SK-N-SH (cell line): ENCODE data around the gene SPACA7.
"Not testable (repeated sequence)": the region's sequence is repeated elsewhere in the genome, so short reads cannot be mapped to it uniquely, and the experiment has no call there.

ENCODE experiments used
- EZH2phosphoT487 ChIP-seq: fragments of 200-600 bp; sonication (generic); IDR thresholded peaks from 2 replicates; pipeline ENCODE4 v1.6.1; 2017; ENCODE audit warnings: low read depth, mixed run types, mild to moderate bottlenecking, antibody characterized with exemption, moderate library complexity, borderline replicate concordance
- GATA2 ChIP-seq: sonication (generic); formaldehyde crosslinking; IDR thresholded peaks from 2 replicates; pipeline ENCODE4 v1.5.0; 2020; ENCODE audit warnings: mild to moderate bottlenecking, missing genetic modification reagents
- MXI1 ChIP-seq: IDR thresholded peaks from 2 replicates; pipeline ENCODE4 v1.6.1; 2012; ENCODE audit warnings: mild to moderate bottlenecking, low read depth, low read length, improper control_type of control experiment
- NRF1 ChIP-seq: IDR thresholded peaks from 2 replicates; pipeline ENCODE4 v1.6.1; 2012; ENCODE audit warnings: low read depth, mild to moderate bottlenecking, low read length
- POLR2AphosphoS5 ChIP-seq: IDR thresholded peaks from 2 replicates; pipeline ENCODE4 v1.6.1; 2012; ENCODE audit warnings: low read depth, low read length
- RAD21 ChIP-seq: IDR thresholded peaks from 2 replicates; pipeline ENCODE4 v1.6.1; 2012; ENCODE audit warnings: mild to moderate bottlenecking, low read length
- REST ChIP-seq: IDR thresholded peaks from 2 replicates; pipeline ENCODE4 v1.6.1; 2012; ENCODE audit warnings: mild to moderate bottlenecking, low read depth, low read length, moderate library complexity
- RFX5 ChIP-seq: IDR thresholded peaks from 2 replicates; pipeline ENCODE4 v1.6.1; 2012; ENCODE audit warnings: mild to moderate bottlenecking, improper control_type of control experiment, low read length
- SMC3 ChIP-seq: IDR thresholded peaks from 2 replicates; pipeline ENCODE4 v1.6.1; 2012; ENCODE audit warnings: low read depth, low read length, improper control_type of control experiment
- TAF1 ChIP-seq: IDR thresholded peaks from 2 replicates; pipeline ENCODE4 v1.6.1; 2012; ENCODE audit warnings: low read depth, mild to moderate bottlenecking, low read length, moderate library complexity, borderline replicate concordance
- TEAD4 ChIP-seq: IDR thresholded peaks from 2 replicates; pipeline ENCODE4 v1.4.0; 2012; ENCODE audit warnings: mild to moderate bottlenecking, borderline replicate concordance; ENCODE audit not compliant: insufficient read depth
- YY1 ChIP-seq: IDR thresholded peaks from 2 replicates; pipeline ENCODE4 v1.4.0; 2012; ENCODE audit warnings: low read depth, mild to moderate bottlenecking
- TF ChIP-seq, protein P1 (sequence below): fragments of 200-600 bp; sonication (generic); IDR thresholded peaks from 2 replicates; pipeline ENCODE4 v1.6.1; 2017; ENCODE audit warnings: antibody characterized with exemption, mild to moderate bottlenecking, moderate library complexity

DNA sequence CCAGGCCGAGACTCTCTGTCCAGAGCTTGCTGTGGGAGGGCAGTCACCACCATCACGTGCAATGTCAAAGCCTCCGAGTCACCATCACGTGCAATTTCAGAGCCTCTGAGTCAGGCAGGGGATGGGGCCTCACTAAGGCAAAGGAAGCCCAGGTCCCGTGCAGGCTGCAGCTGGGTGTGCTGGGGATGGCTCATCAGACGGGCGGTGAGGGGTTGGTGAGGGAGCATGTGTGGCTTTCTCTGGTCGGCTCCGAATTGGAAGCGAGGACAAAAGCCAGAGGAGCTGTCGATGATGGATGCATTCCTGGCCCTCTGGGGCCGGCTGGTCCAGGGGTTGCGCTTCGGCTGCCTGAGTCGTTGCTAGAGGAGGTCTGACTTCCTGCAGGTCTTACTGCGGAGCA is 18.9 kb downstream of the SPACA7 start:
- TF ChIP-seq TEAD4; REST; POLR2AphosphoS5; MXI1; EZH2phosphoT487; RFX5; TAF1; GATA2 (CRISPR knock-in tag); SMC3; YY1; NRF1; RAD21: not testable (repeated sequence)
- TF ChIP-seq, protein P1, sequence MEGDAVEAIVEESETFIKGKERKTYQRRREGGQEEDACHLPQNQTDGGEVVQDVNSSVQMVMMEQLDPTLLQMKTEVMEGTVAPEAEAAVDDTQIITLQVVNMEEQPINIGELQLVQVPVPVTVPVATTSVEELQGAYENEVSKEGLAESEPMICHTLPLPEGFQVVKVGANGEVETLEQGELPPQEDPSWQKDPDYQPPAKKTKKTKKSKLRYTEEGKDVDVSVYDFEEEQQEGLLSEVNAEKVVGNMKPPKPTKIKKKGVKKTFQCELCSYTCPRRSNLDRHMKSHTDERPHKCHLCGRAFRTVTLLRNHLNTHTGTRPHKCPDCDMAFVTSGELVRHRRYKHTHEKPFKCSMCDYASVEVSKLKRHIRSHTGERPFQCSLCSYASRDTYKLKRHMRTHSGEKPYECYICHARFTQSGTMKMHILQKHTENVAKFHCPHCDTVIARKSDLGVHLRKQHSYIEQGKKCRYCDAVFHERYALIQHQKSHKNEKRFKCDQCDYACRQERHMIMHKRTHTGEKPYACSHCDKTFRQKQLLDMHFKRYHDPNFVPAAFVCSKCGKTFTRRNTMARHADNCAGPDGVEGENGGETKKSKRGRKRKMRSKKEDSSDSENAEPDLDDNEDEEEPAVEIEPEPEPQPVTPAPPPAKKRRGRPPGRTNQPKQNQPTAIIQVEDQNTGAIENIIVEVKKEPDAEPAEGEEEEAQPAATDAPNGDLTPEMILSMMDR: not testable (repeated sequence)
